LNCaP clone FGC (cell line): Measurements from ENCODE around the gene NUP107.

Experiments
- DNase-seq: peaks from one replicate; pipeline ENCODE4 v3.0.0-alpha.2; 2011; ENCODE audit warnings: low read depth
- H3K4me3 ChIP-seq: 2 replicates; pipeline ENCODE4 v1.5.1; 2011; ENCODE audit warnings: mild to moderate bottlenecking, low read depth, low read length, control low read depth
- TF ChIP-seq, protein P1 (sequence below): IDR thresholded peaks from 2 replicates; pipeline ENCODE4 v1.5.1; 2012; ENCODE audit warnings: mild to moderate bottlenecking; ENCODE audit not compliant: control insufficient read depth, insufficient read depth; ENCODE audit errors: extremely low read depth

Gene NUP107

GRCh38 chr12:68793975-68794652 lies 107.3 kb downstream of the NUP107 start:
- no peak overlapping the region for H3K4me3 ChIP-seq
- no peak for DNase-seq
- TF ChIP-seq, protein P1, sequence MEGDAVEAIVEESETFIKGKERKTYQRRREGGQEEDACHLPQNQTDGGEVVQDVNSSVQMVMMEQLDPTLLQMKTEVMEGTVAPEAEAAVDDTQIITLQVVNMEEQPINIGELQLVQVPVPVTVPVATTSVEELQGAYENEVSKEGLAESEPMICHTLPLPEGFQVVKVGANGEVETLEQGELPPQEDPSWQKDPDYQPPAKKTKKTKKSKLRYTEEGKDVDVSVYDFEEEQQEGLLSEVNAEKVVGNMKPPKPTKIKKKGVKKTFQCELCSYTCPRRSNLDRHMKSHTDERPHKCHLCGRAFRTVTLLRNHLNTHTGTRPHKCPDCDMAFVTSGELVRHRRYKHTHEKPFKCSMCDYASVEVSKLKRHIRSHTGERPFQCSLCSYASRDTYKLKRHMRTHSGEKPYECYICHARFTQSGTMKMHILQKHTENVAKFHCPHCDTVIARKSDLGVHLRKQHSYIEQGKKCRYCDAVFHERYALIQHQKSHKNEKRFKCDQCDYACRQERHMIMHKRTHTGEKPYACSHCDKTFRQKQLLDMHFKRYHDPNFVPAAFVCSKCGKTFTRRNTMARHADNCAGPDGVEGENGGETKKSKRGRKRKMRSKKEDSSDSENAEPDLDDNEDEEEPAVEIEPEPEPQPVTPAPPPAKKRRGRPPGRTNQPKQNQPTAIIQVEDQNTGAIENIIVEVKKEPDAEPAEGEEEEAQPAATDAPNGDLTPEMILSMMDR, result no peak

DNA sequence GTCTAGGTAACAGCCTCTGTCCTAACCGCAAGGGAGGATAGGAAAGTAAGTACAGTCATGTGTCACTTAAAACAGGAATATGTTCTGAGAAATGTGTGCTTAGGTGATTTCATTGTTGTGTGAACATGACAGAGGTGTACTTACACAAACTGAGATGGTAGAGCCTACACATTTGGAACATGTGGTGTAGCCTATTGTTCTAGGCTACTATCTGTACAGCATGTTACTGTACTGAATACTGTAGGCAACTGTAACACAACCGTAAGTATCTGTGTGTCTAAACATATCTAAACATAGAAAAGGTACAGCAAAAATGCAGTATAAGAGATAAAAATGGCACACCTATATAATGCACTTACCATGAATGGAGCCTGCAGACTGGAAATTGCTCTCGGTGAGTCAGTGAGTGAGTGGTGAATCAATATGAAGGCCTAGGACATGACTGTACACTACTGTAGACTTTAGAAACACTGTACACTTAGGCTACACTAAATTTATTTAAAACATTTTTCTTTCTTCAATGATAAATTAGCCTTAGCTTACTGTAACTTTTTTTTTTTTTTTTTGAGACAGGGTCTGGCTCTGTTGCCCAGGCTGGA lies 108.0 kb downstream of the NUP107 start:
- TF ChIP-seq, protein P1, result no peak
- no peak for DNase-seq
- H3K4me3 ChIP-seq, result no peak overlapping the region
